ENCODE measurements around the gene CERS1.

The CERS1 gene

GRCh38 chr19:18895824-18896341 lies at the start of gene CERS1:
TSS of gene CERS1 (minus strand) at chr19:18896158. CDS start at chr19:18896072, 86 bp downstream.
- in situ Hi-C loops (cut with MboI; ENCODE audit: low sequenced_read_pairs), result no loop called here

GRCh38 chr19:18945297-18945696 lies 49.3 kb upstream of the CERS1 start:
- in situ Hi-C loops (cut with MboI; ENCODE audit: low sequenced_read_pairs), result no loop called here

GRCh38 chr19:18943465-18943864 lies 47.5 kb upstream of the CERS1 start:
- in situ Hi-C loops (cut with MboI; ENCODE audit: low sequenced_read_pairs), result no loop called here

- in situ Hi-C loops (cut with MboI; ENCODE audit: low sequenced_read_pairs), result no loop called here
Measured at GRCh38 chr19:18942692-18943091, 46.7 kb upstream of the CERS1 start.

- in situ Hi-C loops (cut with MboI; ENCODE audit: low sequenced_read_pairs), result no loop called here
Measured at GRCh38 chr19:18941628-18942354, 45.8 kb upstream of the CERS1 start.

GRCh38 chr19:18940769-18941627 lies 45.0 kb upstream of the CERS1 start, which contains the start of gene HOMER3:
TSS of gene HOMER3 (minus strand) at chr19:18941217. CDS start at chr19:18938982, 2,235 bp downstream.
- in situ Hi-C loops (cut with MboI; ENCODE audit: low sequenced_read_pairs), result no loop called here

GRCh38 chr19:18939922-18940768 lies 44.2 kb upstream of the CERS1 start:
- in situ Hi-C loops (cut with MboI; ENCODE audit: low sequenced_read_pairs), result loop anchor here (5.0 kb wide), 1 partner anchor 42 kb away; no protein-coding TSS in a partner anchor

- in situ Hi-C loops (cut with MboI; ENCODE audit: low sequenced_read_pairs), result loop anchor here (5.0 kb wide), 1 partner anchor 43 kb away; no protein-coding TSS in a partner anchor
Measured at GRCh38 chr19:18939163-18939562, 43.2 kb upstream of the CERS1 start.

- in situ Hi-C loops (cut with MboI; ENCODE audit: low sequenced_read_pairs), result no loop called here
Measured at GRCh38 chr19:18933297-18933696, 37.3 kb upstream of the CERS1 start.

- in situ Hi-C loops (cut with MboI; ENCODE audit: low sequenced_read_pairs), result no loop called here
Measured at GRCh38 chr19:18932216-18932841, 36.4 kb upstream of the CERS1 start.

- in situ Hi-C loops (cut with MboI; ENCODE audit: low sequenced_read_pairs), result no loop called here
Measured at GRCh38 chr19:18931316-18932162, 35.6 kb upstream of the CERS1 start.

- in situ Hi-C loops (cut with MboI; ENCODE audit: low sequenced_read_pairs), result no loop called here
Measured at GRCh38 chr19:18929311-18929710, 33.4 kb upstream of the CERS1 start.

GRCh38 chr19:18928018-18928805 lies 32.3 kb upstream of the CERS1 start:
- in situ Hi-C loops (cut with MboI; ENCODE audit: low sequenced_read_pairs), result no loop called here

- in situ Hi-C loops (cut with MboI; ENCODE audit: low sequenced_read_pairs), result no loop called here
Measured at GRCh38 chr19:18924684-18925213, 28.8 kb upstream of the CERS1 start.

- in situ Hi-C loops (cut with MboI; ENCODE audit: low sequenced_read_pairs), result no loop called here
Measured at GRCh38 chr19:18922228-18922985, 26.4 kb upstream of the CERS1 start.

- in situ Hi-C loops (cut with MboI; ENCODE audit: low sequenced_read_pairs), result no loop called here
Measured at GRCh38 chr19:18921593-18921992, 25.6 kb upstream of the CERS1 start.

- in situ Hi-C loops (cut with MboI; ENCODE audit: low sequenced_read_pairs), result no loop called here
Measured at GRCh38 chr19:18920400-18920799, 24.4 kb upstream of the CERS1 start.

- in situ Hi-C loops (cut with MboI; ENCODE audit: low sequenced_read_pairs), result no loop called here
Measured at GRCh38 chr19:18919900-18920214, 23.9 kb upstream of the CERS1 start.

Data from HL-60/S4 (cell line).